Measurements from ENCODE around the gene OVCA2.
A peak's percentile ranks its signal among the peaks of the same experiment; 100 is the strongest.

OVCA2 gene

DNA sequence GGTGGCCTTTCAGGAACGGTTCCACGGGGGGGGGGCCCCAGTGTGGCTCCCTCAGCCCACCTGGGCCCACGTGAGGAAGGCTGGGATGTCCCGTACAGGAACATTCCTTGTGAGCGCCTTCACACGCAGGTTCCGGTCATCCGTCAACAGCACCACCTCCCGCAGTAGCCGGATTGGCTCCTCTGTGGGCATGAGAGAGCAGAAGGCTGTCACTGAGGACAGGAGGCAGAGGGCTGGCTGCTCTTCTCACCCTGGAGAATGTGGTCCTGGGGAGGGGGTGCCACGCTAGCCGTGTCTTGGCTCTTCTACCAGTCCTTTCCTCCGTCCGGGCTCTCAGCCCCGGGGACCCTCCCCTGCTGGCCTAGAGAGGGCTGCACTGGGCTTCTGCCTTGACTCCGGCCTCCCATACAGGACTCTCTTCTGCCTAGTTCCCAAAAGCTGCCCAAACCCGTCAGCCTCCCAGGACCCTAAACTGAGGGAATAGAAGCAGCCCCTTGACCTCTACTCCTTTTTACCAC, 19.7 kb downstream of the OVCA2 start:
- in situ Hi-C loops (cut with HindIII; ENCODE audit: low sequenced_read_pairs), result loop anchor here (10.0 kb wide), 1 partner anchor 113 kb away; no protein-coding TSS in a partner anchor
- TF ChIP-seq, protein P1, sequence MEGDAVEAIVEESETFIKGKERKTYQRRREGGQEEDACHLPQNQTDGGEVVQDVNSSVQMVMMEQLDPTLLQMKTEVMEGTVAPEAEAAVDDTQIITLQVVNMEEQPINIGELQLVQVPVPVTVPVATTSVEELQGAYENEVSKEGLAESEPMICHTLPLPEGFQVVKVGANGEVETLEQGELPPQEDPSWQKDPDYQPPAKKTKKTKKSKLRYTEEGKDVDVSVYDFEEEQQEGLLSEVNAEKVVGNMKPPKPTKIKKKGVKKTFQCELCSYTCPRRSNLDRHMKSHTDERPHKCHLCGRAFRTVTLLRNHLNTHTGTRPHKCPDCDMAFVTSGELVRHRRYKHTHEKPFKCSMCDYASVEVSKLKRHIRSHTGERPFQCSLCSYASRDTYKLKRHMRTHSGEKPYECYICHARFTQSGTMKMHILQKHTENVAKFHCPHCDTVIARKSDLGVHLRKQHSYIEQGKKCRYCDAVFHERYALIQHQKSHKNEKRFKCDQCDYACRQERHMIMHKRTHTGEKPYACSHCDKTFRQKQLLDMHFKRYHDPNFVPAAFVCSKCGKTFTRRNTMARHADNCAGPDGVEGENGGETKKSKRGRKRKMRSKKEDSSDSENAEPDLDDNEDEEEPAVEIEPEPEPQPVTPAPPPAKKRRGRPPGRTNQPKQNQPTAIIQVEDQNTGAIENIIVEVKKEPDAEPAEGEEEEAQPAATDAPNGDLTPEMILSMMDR (IDR thresholded peaks at IDR 0.05; ENCODE audit: low read depth, low read length, missing control alignments), result no peak
- DNase-seq (ENCODE audit: low read depth), result no peak
- no peak overlapping the region for H3K4me3 ChIP-seq (ENCODE audit: low read depth, low read length)

DNA sequence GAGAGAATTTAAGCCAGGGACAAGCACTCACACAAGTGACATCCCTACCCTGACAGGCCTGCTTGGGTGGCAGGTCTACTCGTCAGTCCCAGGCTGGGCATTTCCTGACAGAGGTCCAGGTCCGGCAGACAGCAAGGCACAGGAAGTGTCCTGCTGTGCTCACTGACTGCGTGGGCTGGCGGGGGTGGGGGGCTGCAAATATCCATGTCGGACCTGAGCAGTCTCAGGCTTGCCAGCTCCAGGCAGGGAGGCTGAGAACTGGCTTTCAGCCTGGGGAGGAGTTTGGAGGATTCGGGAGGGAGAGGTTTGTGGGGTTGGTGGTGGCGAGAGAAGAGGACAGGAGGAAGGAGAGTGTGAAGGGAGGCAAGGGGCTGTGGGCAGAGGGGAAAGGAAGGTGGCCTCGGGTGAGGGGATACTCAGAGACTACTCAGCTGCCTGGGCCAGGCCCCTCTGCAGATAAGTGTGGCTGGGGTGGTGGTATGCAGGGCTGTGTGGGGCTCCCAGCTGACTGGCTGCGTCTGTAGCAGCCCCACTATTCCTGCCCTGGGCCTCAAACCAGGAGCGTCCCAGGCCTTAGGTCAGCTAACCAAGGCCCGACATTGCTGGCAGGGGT, 20.9 kb downstream of the OVCA2 start:
- TF ChIP-seq, protein P1 (IDR thresholded peaks at IDR 0.05; ENCODE audit: low read depth, low read length, missing control alignments), result no peak
- no peak for DNase-seq (ENCODE audit: low read depth)
- H3K4me3 ChIP-seq (ENCODE audit: low read depth, low read length), result no peak overlapping the region
- in situ Hi-C loops (cut with HindIII; ENCODE audit: low sequenced_read_pairs), result loop anchor here (10.0 kb wide), 1 partner anchor 112 kb away; no protein-coding TSS in a partner anchor

DNA sequence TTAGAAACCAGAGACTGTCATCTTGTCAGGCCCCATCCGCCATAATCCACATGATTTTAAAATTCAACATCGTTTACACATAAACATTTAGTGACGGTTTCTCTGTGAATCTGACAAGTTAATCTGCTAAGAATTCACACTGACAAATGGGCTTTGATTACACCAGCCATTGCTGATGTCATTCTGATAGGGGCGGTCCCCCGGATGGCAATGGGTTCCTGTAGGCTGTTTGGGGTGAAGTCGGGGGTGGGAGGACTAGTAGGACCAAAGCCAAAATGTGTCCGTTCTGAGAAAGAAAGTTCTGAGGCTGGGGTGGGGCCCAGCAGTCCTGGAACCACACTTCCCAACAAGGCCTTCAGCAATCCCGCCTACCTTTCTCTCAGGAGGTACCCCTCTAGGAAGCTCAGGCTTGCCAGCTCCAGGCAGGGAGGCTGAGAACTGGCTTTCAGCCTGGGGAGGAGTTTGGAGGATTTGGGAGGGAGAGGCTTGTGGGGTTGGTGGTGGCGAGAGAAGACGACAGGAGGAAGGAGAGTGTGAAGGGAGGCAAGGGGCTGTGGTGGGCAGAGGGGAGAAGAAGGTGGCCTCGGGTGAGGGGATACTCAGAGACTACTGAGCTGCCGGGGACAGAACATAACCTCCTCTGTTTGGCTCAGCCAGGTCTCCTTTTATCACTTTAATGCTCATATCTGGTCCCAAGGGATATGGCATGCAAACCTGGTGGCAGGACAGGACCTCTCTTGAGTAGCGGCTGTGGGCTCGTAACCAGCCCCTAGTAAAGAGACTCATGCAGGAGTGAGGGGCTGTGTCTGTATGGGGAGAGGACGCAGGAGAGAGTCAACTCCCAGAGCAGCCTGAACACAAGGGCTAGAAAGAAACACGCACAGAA, 21.7 kb downstream of the OVCA2 start:
- TF ChIP-seq, protein P1 (IDR thresholded peaks at IDR 0.05; ENCODE audit: low read depth, low read length, missing control alignments), result no peak
- DNase-seq (ENCODE audit: low read depth), result no peak
- no peak overlapping the region for H3K4me3 ChIP-seq (ENCODE audit: low read depth, low read length)
- in situ Hi-C loops (cut with HindIII; ENCODE audit: low sequenced_read_pairs), result loop anchor here (10.0 kb wide), 1 partner anchor 111 kb away; no protein-coding TSS in a partner anchor

DNA sequence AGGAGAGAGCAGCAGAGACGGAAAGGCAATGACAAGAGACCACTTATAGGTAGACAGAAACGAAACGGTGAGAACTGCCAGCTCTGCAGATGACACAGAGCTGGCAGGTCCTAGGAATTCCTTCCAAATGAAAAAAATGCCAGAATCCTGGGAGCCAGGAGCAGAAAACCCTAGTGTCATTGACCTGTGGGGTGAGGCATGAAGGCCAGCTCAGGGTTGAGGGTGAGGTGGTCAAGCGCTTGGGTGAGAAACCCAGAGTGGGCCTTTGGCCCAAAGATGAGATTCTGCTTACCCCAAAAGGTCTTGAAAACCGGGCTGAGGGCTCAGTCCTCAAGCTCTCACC, 22.3 kb downstream of the OVCA2 start:
- in situ Hi-C loops (cut with HindIII; ENCODE audit: low sequenced_read_pairs), result loop anchor here (10.0 kb wide), 1 partner anchor 111 kb away; no protein-coding TSS in a partner anchor
- TF ChIP-seq, protein P1 (IDR thresholded peaks at IDR 0.05; ENCODE audit: low read depth, low read length, missing control alignments), result no peak
- DNase-seq (ENCODE audit: low read depth), result no peak
- no peak overlapping the region for H3K4me3 ChIP-seq (ENCODE audit: low read depth, low read length)

DNA sequence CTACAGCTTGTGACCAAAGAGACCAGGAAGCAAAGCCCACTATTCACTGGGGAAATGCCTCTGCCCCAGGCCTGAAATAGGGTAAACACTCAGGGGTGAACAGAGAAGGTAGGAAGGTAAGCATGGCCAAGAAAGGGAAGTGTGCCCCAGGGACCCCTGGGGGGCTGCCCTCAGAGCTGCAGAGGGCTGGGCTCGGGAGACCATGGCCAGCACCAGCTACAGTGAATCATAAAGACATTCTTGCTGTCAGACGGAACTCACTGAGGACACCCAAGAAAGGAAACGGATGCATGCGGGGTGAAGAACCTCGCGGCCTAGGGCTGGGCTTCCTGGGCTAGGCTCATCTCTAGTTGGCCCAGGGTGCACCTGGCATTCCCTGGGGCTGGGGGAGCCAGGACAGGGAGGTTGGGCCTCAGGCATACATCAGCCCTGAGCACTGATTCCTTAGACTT, 22.7 kb downstream of the OVCA2 start:
- in situ Hi-C loops (cut with HindIII; ENCODE audit: low sequenced_read_pairs), result loop anchor here (10.0 kb wide), 1 partner anchor 110 kb away; no protein-coding TSS in a partner anchor
- no peak overlapping the region for H3K4me3 ChIP-seq (ENCODE audit: low read depth, low read length)
- TF ChIP-seq, protein P1 (IDR thresholded peaks at IDR 0.05; ENCODE audit: low read depth, low read length, missing control alignments), result no peak
- DNase-seq (ENCODE audit: low read depth), result no peak

DNA sequence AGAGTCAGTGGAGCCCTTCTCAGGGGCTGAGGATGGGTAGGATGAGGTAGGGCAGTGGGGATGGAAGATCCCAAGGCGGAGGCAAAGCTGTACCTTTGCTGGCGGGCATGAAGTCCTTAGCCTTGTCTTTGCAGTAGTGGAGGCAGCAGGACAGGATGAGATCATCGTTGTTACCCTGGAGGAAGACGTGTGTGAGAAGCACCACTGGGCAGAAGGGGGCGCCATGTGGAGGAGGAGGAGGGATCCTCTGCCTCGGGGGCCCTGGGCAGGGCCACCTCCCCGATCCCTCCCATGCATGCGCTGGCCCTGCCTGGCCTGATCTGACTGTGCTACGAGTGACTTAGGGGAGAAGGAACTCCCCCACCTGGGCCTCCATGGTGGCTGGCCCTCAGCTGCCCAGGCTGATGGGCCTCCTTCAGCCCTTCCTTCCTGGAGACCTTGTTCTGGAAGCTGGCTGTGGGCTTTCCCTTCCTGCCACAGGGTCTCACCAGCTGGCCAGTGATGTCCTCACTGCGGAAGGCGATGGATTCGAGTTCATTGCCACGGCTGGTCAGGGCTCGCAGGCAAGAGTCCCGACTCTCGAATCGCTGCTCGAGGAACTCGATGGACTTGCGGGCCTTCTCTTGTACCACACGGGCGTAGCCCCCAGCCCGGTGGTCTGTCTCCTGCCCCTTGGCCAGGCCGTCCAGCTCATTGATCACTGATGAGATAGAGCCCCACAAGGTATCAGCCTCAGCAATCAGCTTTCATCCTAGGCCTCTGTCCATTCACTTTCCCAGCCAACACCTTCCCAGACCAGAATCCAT, 23.4 kb downstream of the OVCA2 start:
- in situ Hi-C loops (cut with HindIII; ENCODE audit: low sequenced_read_pairs), result loop anchor here (10.0 kb wide), 1 partner anchor 110 kb away; no protein-coding TSS in a partner anchor
- DNase-seq (ENCODE audit: low read depth), result no peak

More for the DNA sequence above, 23.4 kb downstream of the OVCA2 start:
- TF ChIP-seq, protein P1 (IDR thresholded peaks at IDR 0.05; ENCODE audit: low read depth, low read length, missing control alignments), result peak; percentile 46
- H3K4me3 ChIP-seq (ENCODE audit: low read depth, low read length), result no peak overlapping the region
